KOPT-K1 (cell line): ENCODE results near the gene MMD.
"Not testable (repeated sequence)": the region's sequence is repeated elsewhere in the genome, so short reads cannot be mapped to it uniquely, and the experiment has no call there.

Source experiments
- H3K27ac ChIP-seq: fragments of 200-600 bp; sonication (generic); 2 replicates; pipeline ENCODE4 v1.5.1; 2016; ENCODE audit warnings: antibody characterized with exemption, mild to moderate bottlenecking, low read depth, low read length; ENCODE audit not compliant: poor library complexity, severe bottlenecking
- H3K36me3 ChIP-seq: fragments of 200-600 bp; sonication (generic); 2 replicates; pipeline ENCODE4 v1.5.1; 2017; ENCODE audit warnings: antibody characterized with exemption, mild to moderate bottlenecking, low read length, moderate library complexity; ENCODE audit not compliant: insufficient read depth
- H3K9me3 ChIP-seq: fragments of 200-600 bp; sonication (generic); 2 replicates; pipeline ENCODE4 v1.5.1; 2017; ENCODE audit warnings: antibody characterized with exemption, low read length, mild to moderate bottlenecking; ENCODE audit not compliant: insufficient read depth, poor library complexity, severe bottlenecking

MMD gene, protein sequence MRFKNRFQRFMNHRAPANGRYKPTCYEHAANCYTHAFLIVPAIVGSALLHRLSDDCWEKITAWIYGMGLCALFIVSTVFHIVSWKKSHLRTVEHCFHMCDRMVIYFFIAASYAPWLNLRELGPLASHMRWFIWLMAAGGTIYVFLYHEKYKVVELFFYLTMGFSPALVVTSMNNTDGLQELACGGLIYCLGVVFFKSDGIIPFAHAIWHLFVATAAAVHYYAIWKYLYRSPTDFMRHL

DNA sequence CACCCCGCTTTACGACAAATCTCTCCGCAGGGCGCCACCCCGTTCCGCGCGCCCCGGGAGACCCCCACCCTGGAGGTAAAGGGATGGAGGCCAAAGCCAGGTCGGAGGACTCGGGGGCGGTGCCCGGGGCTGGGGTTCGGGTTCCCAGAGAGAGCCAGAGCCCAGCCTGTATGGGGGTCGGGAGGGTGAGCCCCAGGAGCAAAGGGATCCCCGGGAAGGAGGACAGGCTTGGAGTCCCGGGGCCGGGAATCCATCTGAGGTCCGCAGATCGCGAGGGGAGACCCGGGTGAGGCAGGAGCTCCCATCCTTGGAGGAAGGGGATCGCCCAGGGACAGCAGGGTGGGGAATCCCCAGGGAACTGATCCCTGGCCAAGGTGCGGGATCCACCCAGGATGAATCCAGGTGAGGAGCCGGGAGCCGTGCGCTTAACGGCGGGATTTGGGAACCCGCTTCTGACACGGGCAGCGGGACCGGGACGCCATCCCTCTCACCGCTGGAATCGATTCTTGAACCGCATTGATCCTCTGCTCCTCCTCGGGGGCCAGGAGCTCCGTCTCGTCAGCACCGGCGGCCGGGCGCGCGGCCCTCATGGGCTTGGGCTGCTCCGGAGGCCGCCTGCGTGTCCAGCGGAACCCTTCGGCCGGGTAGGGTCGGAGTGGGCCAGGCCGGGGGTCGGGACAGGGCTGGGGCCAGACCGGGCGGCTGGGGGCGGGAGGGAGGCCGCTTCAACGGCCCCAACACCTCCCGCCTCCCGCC is at the start of gene MMD:
TSS of gene MMD (minus strand) at position 657 of the 756 bp plus-strand sequence. CDS start at position 517, 140 bp downstream.
- Histone ChIP-seq H3K9me3 (no peaks in the 10 kb centered on the region), H3K27ac (peak within 1 kb of the TSS; percentile 99), H3K36me3 (peaks cover 24% of the 10 kb centered on the region)

- Histone ChIP-seq H3K9me3 (no peaks in the 10 kb centered on the region), H3K27ac (no peak overlapping the region), H3K36me3 (no peaks in the 10 kb centered on the region)
These were observed 45.0 kb upstream of the MMD start for GRCh38 chr17:55466671-55467070.

DNA sequence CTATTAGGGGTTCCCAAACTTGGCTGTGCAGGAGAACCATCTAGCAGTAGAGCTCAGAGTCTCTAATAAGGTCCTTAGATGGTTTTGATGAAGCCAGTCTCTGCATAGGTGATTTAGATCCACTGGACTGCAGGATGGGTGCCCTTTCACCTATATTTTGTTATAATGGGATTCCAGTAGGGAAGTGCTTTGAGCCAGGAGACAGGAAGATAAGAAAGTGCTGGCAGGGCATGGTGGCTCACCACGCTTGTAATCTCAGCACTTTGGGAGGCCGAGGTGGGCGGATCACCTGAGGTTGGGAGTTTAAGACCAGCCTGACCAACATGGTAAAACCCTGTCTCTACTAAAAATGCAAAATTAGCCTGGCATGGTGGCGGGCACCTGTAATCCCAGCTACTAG is 44.1 kb upstream of the MMD start:
- H3K9me3 ChIP-seq, H3K27ac ChIP-seq, H3K36me3 ChIP-seq: not testable (repeated sequence)

DNA sequence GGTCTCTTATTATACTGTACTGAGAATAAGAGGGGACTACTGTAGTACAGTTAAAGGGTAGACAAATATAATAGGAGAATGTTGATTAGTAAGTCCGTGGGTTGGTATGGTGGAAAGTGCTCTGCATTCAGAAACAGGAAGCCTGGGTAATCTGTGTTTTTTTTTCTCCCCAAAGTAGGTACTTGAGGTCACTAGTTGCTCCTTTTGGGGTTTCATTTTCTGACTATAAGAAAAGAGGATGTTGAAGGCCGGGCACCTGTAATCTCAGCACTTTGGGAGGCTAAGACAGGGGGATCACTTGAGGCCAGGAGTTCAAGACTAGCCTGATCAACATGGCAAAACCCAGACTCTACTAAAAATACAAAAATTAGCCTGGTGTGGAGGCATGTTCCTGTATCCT is 42.0 kb upstream of the MMD start:
- H3K36me3 ChIP-seq: no peaks in the 10 kb centered on the region
- H3K27ac ChIP-seq: no peak overlapping the region
- no peaks in the 10 kb centered on the region for H3K9me3 ChIP-seq

DNA sequence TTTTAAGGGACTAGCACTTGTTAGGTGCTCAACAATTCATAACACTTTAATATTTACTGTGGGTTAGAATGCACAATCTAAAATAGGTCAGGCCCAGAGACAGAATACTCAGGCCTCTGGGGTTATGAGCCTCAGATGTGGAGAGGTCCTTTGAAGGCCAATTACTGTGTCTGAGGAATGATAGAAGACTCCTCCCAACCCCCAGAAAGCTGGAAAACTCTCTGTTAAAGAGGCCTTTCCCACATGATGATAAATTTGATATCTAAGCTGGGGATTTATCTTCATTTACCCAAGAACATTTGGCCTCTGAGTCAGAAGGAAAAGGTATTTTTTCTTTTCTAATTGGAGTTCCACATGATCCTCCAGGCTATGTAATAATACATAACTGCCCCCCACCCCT is 41.1 kb upstream of the MMD start:
- H3K27ac ChIP-seq: no peak overlapping the region
- H3K9me3 ChIP-seq: no peaks in the 10 kb centered on the region
- no peaks in the 10 kb centered on the region for H3K36me3 ChIP-seq

- Histone ChIP-seq H3K9me3 (no peaks in the 10 kb centered on the region), H3K27ac (no peak overlapping the region), H3K36me3 (no peaks in the 10 kb centered on the region)
These were observed 40.6 kb upstream of the MMD start for GRCh38 chr17:55462234-55462633.

DNA sequence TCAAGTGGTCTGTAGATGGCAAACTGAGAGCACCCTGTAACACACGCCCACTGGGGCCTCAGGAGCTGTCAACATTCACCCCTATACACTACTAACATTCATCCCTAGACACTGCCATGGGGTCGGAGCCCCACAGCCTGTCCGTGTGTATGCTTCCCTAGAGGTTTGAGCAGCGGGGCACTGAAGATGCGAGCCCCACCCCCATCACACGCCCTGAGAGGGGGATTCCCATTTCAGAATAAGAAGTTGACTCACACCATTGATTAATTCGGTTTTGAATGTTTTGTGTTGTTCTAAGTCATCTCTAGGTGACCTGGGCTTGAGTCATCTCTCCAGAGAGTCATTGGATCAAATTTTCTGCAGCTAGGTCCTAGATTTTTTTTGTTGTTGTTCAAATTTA is 37.3 kb upstream of the MMD start:
- H3K9me3 ChIP-seq: no peaks in the 10 kb centered on the region
- no peak overlapping the region for H3K27ac ChIP-seq
- no peaks in the 10 kb centered on the region for H3K36me3 ChIP-seq

- Histone ChIP-seq H3K9me3 (no peaks in the 10 kb centered on the region), H3K36me3 (no peaks in the 10 kb centered on the region), H3K27ac (no peak overlapping the region)
These were observed 36.8 kb upstream of the MMD start for GRCh38 chr17:55458287-55458900.

- Histone ChIP-seq H3K9me3 (no peaks in the 10 kb centered on the region), H3K27ac (no peak overlapping the region), H3K36me3 (no peaks in the 10 kb centered on the region)
These were observed 34.9 kb upstream of the MMD start for GRCh38 chr17:55456307-55457240.

GRCh38 chr17:55454906-55455474 is 33.4 kb upstream of the MMD start:
- Histone ChIP-seq H3K9me3 (no peaks in the 10 kb centered on the region), H3K27ac (no peak overlapping the region), H3K36me3 (no peaks in the 10 kb centered on the region)

DNA sequence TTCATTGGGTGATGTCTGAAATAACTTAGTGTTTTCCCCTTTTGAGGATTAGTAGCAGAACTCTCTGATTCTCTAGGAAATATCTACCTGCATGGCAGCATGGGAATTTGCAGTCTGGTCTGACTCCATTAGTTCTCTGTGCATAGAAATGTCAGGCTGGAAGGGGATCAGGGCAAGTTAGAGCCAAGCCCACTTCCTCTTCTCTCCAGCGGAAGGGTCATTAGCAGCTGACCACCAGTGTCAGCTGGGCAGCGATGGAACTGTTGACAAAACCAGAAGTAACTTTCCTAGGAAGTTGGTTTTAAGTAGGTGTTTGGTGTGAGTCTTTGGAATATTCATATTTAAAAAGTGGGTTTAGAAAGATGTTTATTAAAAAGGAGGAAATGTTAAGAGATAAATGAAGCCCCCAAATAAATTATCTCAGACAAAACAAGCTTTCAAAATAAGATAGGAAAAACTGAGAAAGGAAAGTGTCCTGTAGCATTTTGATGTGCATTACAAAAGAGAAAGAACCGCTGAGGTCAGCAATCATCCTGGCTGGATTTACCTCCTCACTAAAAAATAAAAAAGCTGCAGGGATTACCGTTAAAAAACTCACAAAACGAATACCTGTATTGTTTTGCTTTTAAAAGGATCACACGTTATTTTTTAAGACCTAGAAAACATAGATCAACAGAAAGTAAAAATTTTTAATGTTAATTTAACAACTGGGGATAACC is 32.4 kb upstream of the MMD start:
- no peaks in the 10 kb centered on the region for H3K9me3 ChIP-seq
- H3K27ac ChIP-seq: no peak overlapping the region
- no peaks in the 10 kb centered on the region for H3K36me3 ChIP-seq

DNA sequence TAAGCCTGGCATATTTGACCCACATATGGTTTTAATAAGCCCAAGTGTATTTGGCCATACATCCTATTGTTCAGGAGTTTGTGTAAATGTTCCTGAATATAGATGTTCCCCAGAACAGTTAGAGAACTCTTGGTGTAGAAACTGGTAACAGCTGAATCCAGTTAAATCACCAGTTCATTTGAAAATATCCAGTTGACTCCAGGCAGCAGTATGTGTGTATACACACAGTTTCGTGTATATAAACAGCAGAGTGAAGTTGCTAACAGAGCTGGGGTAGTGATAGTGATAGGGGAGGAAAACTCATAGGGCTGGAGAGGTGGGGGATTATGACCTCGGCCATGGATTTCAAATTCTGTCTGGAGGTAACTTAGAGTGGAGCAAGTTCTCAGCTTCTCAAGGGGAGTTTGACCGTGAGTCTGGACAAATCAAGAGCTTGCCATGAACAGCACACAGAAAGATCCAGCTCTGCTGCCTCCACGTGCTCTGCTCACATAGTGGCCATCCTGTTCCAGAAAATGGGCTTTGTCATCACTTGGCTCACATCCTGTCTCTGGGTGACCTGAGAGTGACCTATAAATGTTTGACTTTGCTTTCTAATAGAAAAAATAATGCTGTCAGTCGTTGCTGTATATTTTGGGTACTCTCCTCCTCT is 30.6 kb upstream of the MMD start:
- no peaks in the 10 kb centered on the region for H3K9me3 ChIP-seq
- peak overlapping the region; percentile 67 for H3K27ac ChIP-seq
- H3K36me3 ChIP-seq: no peaks in the 10 kb centered on the region

GRCh38 chr17:55451758-55452138 is 30.1 kb upstream of the MMD start:
- peak overlapping the region; percentile 67 for H3K27ac ChIP-seq
- no peaks in the 10 kb centered on the region for H3K9me3 ChIP-seq
- no peaks in the 10 kb centered on the region for H3K36me3 ChIP-seq

DNA sequence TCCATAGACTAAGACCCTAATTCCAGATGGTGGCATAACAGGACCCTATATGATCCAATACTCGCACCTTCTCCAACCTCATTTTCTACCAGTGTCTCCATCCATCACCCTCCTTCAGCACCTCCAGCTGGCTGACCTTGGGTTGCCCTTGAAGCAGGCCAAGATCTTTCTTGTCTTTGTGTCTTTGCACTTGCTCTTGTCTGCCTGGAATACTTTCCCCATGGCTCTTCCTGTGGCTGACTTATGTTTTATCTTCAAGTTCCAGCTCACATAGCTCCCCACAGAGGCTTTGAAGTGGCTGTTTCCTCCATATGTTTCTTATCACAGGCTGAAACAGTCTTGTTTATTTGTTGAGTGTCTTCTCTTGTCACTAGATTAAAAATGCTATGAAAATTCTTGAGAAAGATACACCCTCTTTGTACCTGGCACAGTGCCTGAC is 29.6 kb upstream of the MMD start:
- Histone ChIP-seq H3K9me3 (no peaks in the 10 kb centered on the region), H3K27ac (peak overlapping the region; percentile 67)

More for the DNA sequence above, 29.6 kb upstream of the MMD start:
- no peaks in the 10 kb centered on the region for H3K36me3 ChIP-seq
